Liver (tissue), 9 donors: ENCODE measurements around the gene NTHL1. TPM values are rescaled to one million over a fixed set of nuclear protein-coding genes. Genes with fewer than 3 reads are reported as not detected.

Experiments
- DNase-seq: peaks from one replicate; pipeline ENCODE4 v3.0.0-alpha.2; 2017; ENCODE audit warnings: low spot score
- H3K27ac ChIP-seq, 2 donors: one replicate each; pipeline ENCODE4 v1.7.0; 2013; ENCODE audit warnings: inconsistent platforms in 2 of 2, low read length in 2 of 2, control low read depth in 1 of 2, low read depth in 1 of 2, mild to moderate bottlenecking in 1 of 2
- H3K27me3 ChIP-seq, 4 donors: one replicate each; pipeline versions ENCODE4 v1.6.1 to v1.7.0; 2013; ENCODE audit warnings: low read length in 3 of 4, inconsistent platforms in 1 of 4, mild to moderate bottlenecking in 1 of 4, moderate library complexity in 1 of 4; ENCODE audit not compliant: control insufficient read depth in 4 of 4, insufficient read depth in 4 of 4
- H3K36me3 ChIP-seq, 4 donors: one replicate each; pipeline versions ENCODE4 v1.6.1 to v1.7.0; 2013; ENCODE audit warnings: low read length in 3 of 4, mild to moderate bottlenecking in 3 of 4, low read depth in 1 of 4, moderate library complexity in 1 of 4; ENCODE audit not compliant: control insufficient read depth in 4 of 4, insufficient read depth in 3 of 4
- H3K4me1 ChIP-seq, 4 donors: one replicate each; pipeline versions ENCODE4 v1.6.1 to v1.7.0; 2013; ENCODE audit warnings: low read length in 3 of 4, mild to moderate bottlenecking in 3 of 4, moderate library complexity in 1 of 4; ENCODE audit not compliant: control insufficient read depth in 4 of 4, insufficient read depth in 4 of 4
- H3K4me3 ChIP-seq, 3 donors: one replicate each; pipeline versions ENCODE4 v1.6.1 to v1.7.0; 2013; ENCODE audit warnings: low read length in 3 of 3, control low read depth in 1 of 3, low read depth in 1 of 3, mild to moderate bottlenecking in 1 of 3
- H3K9ac ChIP-seq, 2 donors: one replicate each; pipeline ENCODE4 v1.7.0; 2013; ENCODE audit warnings: low read length in 2 of 2, mild to moderate bottlenecking in 2 of 2, moderate library complexity in 2 of 2, control low read depth in 1 of 2, low read depth in 1 of 2
- H3K9me3 ChIP-seq, 4 donors: one replicate each; pipeline versions ENCODE4 v1.6.1 to v1.7.0; 2013; ENCODE audit warnings: low read length in 3 of 4; ENCODE audit not compliant: control insufficient read depth in 4 of 4
- ATF3 ChIP-seq: IDR thresholded peaks from 2 replicates; pipeline ENCODE4 v1.6.1; 2016; ENCODE audit warnings: antibody characterized with exemption
- CTCF ChIP-seq: fragments of 150-350 bp; IDR thresholded peaks from 2 replicates; pipeline ENCODE4 v1.5.1; 2017; ENCODE audit warnings: improper control_type of control experiment, low read depth, low read length; ENCODE audit not compliant: missing input control
- EGR1 ChIP-seq, 2 donors: IDR thresholded peaks; 2 replicates each; pipeline ENCODE4 v1.6.1; 2016 to 2018; ENCODE audit warnings: antibody characterized with exemption in 2 of 2, low read depth in 2 of 2
- FOXA1 ChIP-seq: IDR thresholded peaks from 2 replicates; pipeline ENCODE4 v1.6.1; 2016; ENCODE audit warnings: antibody characterized with exemption
- GABPA ChIP-seq, 2 donors: IDR thresholded peaks in 1 of 2; conservative IDR thresholded peaks in 1 of 2; 2 replicates each; pipeline ENCODE4 v1.6.1; 2016; ENCODE audit warnings: antibody characterized with exemption in 2 of 2, mild to moderate bottlenecking in 1 of 2, moderate library complexity in 1 of 2
- HNF4G ChIP-seq: IDR thresholded peaks from 2 replicates; pipeline ENCODE4 v1.6.1; 2016; ENCODE audit warnings: antibody characterized with exemption
- JUND ChIP-seq, 2 donors: IDR thresholded peaks; 2 replicates each; pipeline ENCODE4 v1.6.1; 2016; ENCODE audit warnings: antibody characterized with exemption in 2 of 2
- RAD21 ChIP-seq, 2 donors: IDR thresholded peaks; 2 replicates each; pipeline ENCODE4 v1.6.1; 2016; ENCODE audit warnings: antibody characterized with exemption in 2 of 2, mild to moderate bottlenecking in 2 of 2
- REST ChIP-seq: IDR thresholded peaks from 2 replicates; pipeline ENCODE4 v1.6.1; 2016; ENCODE audit warnings: antibody characterized with exemption, mild to moderate bottlenecking
- RXRA ChIP-seq, 2 donors: IDR thresholded peaks; 2 replicates each; pipeline ENCODE4 v1.6.1; 2017 to 2018; ENCODE audit warnings: antibody characterized with exemption in 2 of 2, mild to moderate bottlenecking in 1 of 2
- SP1 ChIP-seq: IDR thresholded peaks from 2 replicates; pipeline ENCODE4 v1.6.1; 2018; ENCODE audit warnings: antibody characterized with exemption, mild to moderate bottlenecking
- TAF1 ChIP-seq: conservative IDR thresholded peaks from 2 replicates; pipeline ENCODE4 v1.6.1; 2016; ENCODE audit warnings: antibody characterized with exemption, mild to moderate bottlenecking
- WGBS: extraction: QIAGEN DNeasy Blood & Tissue Kit; methylation state at CpG from one replicate; pipeline ENCODE4 v1.1.7; 2013; 5-methylcytosine and 5-hydroxymethylcytosine counted together
- polyA plus RNA-seq, 2 donors: library from polyadenylated mRNA; stranded (reverse) in 1 of 2; unstranded in 1 of 2; fragments of 200-250 nt in 1 of 2; fragments of >200 nt in 1 of 2; fragmentation: Nextera tagmentation in 1 of 2; extraction: Ambion mirVana in 1 of 2; gene quantifications; one replicate each; pipeline versions ENCODE4 v1.2.1 to v1.2.3, GENCODE V29; 2013 to 2015
- total RNA-seq, 2 donors: library from RNA; depleted of rRNA; stranded (reverse); fragments of >200 nt; gene quantifications; one replicate each; pipeline ENCODE4 v1.2.3, GENCODE V29; 2014
- donor health status: healthy.
- donor health status: healthy.
- donor health status: healthy.
- donor health status: healthy.
- donor health status: healthy.

Gene NTHL1
- total and polyA plus RNA-seq, 4 donors = 10.4 to 166 (median 19.1) TPM

GRCh38 chr16:2054543-2055245, 7.1 kb upstream of the NTHL1 start:
- no peak overlapping the region for H3K9ac ChIP-seq
- H3K4me1 ChIP-seq = peaks cover 0 to 4% (median 3%) of the 10 kb centered on the region in 4 donors
- no peaks in the 10 kb centered on the region for H3K27me3 ChIP-seq
- 78% methylated on average over 29 of the region's 29 CpGs for whole genome bisulfite sequencing
- H3K9me3 ChIP-seq = no peaks in the 10 kb centered on the region
- TF ChIP-seq FOXA1 (no peak), RXRA (IDR thresholded peaks at IDR 0.05) (no peak), ATF3 (no peak)
- no peak overlapping the region for H3K27ac ChIP-seq
- peaks cover 6 to 48% (median 17%) of the 10 kb centered on the region in 4 donors for H3K36me3 ChIP-seq
- no peak overlapping the region for H3K4me3 ChIP-seq
- DNase-seq = no peak

GRCh38 chr16:2053897-2054296, 6.3 kb upstream of the NTHL1 start:
- Histone ChIP-seq H3K4me1 (peaks cover 0 to 10% (median 6%) of the 10 kb centered on the region in 4 donors), H3K36me3 (peaks cover 6 to 48% (median 17%) of the 10 kb centered on the region in 4 donors), H3K27ac (no peak overlapping the region), H3K4me3 (no peak overlapping the region), H3K9ac (no peak overlapping the region), H3K27me3 (no peaks in the 10 kb centered on the region), H3K9me3 (no peaks in the 10 kb centered on the region)
- no peak for DNase-seq
- WGBS = 95% methylated on average over 17 of the region's 17 CpGs
- TF ChIP-seq JUND (IDR thresholded peaks at IDR 0.05) (no peak), HNF4G (no peak), RXRA (IDR thresholded peaks at IDR 0.05) (no peak), GABPA (IDR thresholded peaks at IDR 0.05 in 1 of 2, conservative IDR thresholded peaks at IDR 0.05 in 1 of 2) (no peak), RAD21 (IDR thresholded peaks at IDR 0.05) (no peak), EGR1 (IDR thresholded peaks at IDR 0.05; ENCODE audit: low read depth in 2 of 2) (no peak), REST (no peak), TAF1 (no peak), ATF3 (no peak), CTCF (no peak), SP1 (no peak), FOXA1 (no peak)
